Calu3 (cell line): ENCODE data around the gene SCG5. TPM values are rescaled to one million over a fixed set of nuclear protein-coding genes. Genes with fewer than 3 reads are reported as not detected.

Source experiments
- BruUV-seq: library from RNA; stranded (reverse); fragments of 400-500 nt; replicated peaks from 2 replicates; lab custom pipeline; 2021; lab: Mats Ljungman, UMichigan
- CTCF ChIA-PET: fragments of 300-600 bp; sonication (Branson Sonifier 250); formaldehyde crosslinking; loops from one replicate; lab custom pipeline; 2022; ENCODE audit warnings: antibody characterized with exemption; lab: Charles Lee
- DNase-seq: peaks from one replicate; pipeline ENCODE4 v3.0.0; 2022
- H3K27ac Mint-ChIP-seq: one replicate; pipeline ENCODE4 v1.8.0; 2022; ENCODE audit warnings: mixed read lengths; ENCODE audit not compliant: unreplicated experiment
- H3K27me3 Mint-ChIP-seq: one replicate; pipeline ENCODE4 v1.8.0; 2022; ENCODE audit warnings: mixed read lengths; ENCODE audit not compliant: unreplicated experiment
- H3K36me3 Mint-ChIP-seq: one replicate; pipeline ENCODE4 v1.8.0; 2022; ENCODE audit warnings: mild to moderate bottlenecking, moderate library complexity, mixed read lengths; ENCODE audit not compliant: insufficient read depth, unreplicated experiment
- H3K4me1 Mint-ChIP-seq: one replicate; pipeline ENCODE4 v1.8.0; 2022; ENCODE audit warnings: mild to moderate bottlenecking, low read depth, mixed read lengths; ENCODE audit not compliant: unreplicated experiment
- H3K4me3 Mint-ChIP-seq: one replicate; pipeline ENCODE4 v1.8.0; 2022; ENCODE audit warnings: mild to moderate bottlenecking, low read depth, moderate library complexity, mixed read lengths; ENCODE audit not compliant: unreplicated experiment
- H3K9me3 Mint-ChIP-seq: one replicate; pipeline ENCODE4 v1.8.0; 2022; ENCODE audit warnings: low read depth, mixed read lengths; ENCODE audit not compliant: unreplicated experiment
- intact Hi-C: fragments of 100-400 bp; cut with micrococcal nuclease; formaldehyde crosslinking; loops from one replicate; pipeline ENCODE4 v1.10.0; 2022; ENCODE audit not compliant: unreplicated experiment
- total RNA-seq: library from RNA; stranded (reverse); gene quantifications from 2 replicates; pipeline ENCODE4 v1.2.3, GENCODE V29; 2022
- TF ChIP-seq, protein P1 (sequence below): fragments of 200-600 bp; IDR thresholded peaks from one replicate; pipeline ENCODE4 v1.8.0; 2022; ENCODE audit warnings: antibody characterized with exemption; ENCODE audit not compliant: unreplicated experiment

Gene SCG5
- total RNA-seq, 1 experiment from 2014 or later: not detected

- TF ChIP-seq, protein P1, sequence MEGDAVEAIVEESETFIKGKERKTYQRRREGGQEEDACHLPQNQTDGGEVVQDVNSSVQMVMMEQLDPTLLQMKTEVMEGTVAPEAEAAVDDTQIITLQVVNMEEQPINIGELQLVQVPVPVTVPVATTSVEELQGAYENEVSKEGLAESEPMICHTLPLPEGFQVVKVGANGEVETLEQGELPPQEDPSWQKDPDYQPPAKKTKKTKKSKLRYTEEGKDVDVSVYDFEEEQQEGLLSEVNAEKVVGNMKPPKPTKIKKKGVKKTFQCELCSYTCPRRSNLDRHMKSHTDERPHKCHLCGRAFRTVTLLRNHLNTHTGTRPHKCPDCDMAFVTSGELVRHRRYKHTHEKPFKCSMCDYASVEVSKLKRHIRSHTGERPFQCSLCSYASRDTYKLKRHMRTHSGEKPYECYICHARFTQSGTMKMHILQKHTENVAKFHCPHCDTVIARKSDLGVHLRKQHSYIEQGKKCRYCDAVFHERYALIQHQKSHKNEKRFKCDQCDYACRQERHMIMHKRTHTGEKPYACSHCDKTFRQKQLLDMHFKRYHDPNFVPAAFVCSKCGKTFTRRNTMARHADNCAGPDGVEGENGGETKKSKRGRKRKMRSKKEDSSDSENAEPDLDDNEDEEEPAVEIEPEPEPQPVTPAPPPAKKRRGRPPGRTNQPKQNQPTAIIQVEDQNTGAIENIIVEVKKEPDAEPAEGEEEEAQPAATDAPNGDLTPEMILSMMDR: no peak
- H3K9me3 Mint-ChIP-seq: no peaks in the 10 kb centered on the region
- H3K4me1 Mint-ChIP-seq: no peaks in the 10 kb centered on the region
- CTCF ChIA-PET: no interaction called here
- no peak overlapping the region for H3K4me3 Mint-ChIP-seq
- H3K36me3 Mint-ChIP-seq: peaks cover 4% of the 10 kb centered on the region
- H3K27ac Mint-ChIP-seq: no peak overlapping the region
- intact Hi-C loops: no loop called here
- no peaks in the 10 kb centered on the region for H3K27me3 Mint-ChIP-seq
- no peak for DNase-seq
- no TSS peak for BruUV-seq
Measured at GRCh38 chr15:32698773-32699390, 57.4 kb downstream of the SCG5 start.

- Mint-ChIP-seq H3K4me1 (no peaks in the 10 kb centered on the region), H3K9me3 (no peaks in the 10 kb centered on the region), H3K27ac (no peak overlapping the region), H3K27me3 (no peaks in the 10 kb centered on the region), H3K4me3 (no peak overlapping the region), H3K36me3 (peaks cover 4% of the 10 kb centered on the region)
- no peak for DNase-seq
- intact Hi-C loops: no loop called here
- TF ChIP-seq, protein P1: no peak
- BruUV-seq: no TSS peak
- CTCF ChIA-PET: no interaction called here
Measured at GRCh38 chr15:32700501-32701150, 59.1 kb downstream of the SCG5 start.

DNA sequence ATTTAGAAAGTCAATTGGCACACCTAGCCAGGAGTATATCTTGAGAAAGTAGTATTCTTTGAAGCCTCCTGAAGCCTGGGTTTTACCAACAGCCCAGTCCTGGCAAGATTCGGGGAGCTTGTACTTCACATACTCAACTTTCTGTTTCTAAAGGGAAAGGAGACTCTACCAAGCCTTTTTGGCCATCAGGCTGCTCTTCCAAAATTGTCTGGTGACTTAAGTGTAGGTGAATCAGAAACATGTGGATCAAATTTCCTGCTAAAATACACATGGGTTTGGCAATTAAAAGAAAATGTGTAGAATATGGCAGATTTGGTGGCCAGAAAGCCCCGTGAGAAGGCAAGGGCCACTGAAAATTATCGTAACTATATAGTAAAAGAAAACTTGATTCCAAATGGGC lies 60.4 kb downstream of the SCG5 start:
- intact Hi-C loops: no loop called here
- Mint-ChIP-seq H3K27ac (no peak overlapping the region), H3K4me1 (no peaks in the 10 kb centered on the region), H3K36me3 (peaks cover 4% of the 10 kb centered on the region), H3K27me3 (no peaks in the 10 kb centered on the region), H3K9me3 (no peaks in the 10 kb centered on the region), H3K4me3 (no peak overlapping the region)
- BruUV-seq: no TSS peak
- DNase-seq: no peak
- TF ChIP-seq, protein P1: no peak
- CTCF ChIA-PET: no interaction called here

- no TSS peak for BruUV-seq
- no peaks in the 10 kb centered on the region for H3K9me3 Mint-ChIP-seq
- no peak for DNase-seq
- H3K4me3 Mint-ChIP-seq: no peak overlapping the region
- TF ChIP-seq, protein P1: no peak
- no peak overlapping the region for H3K27ac Mint-ChIP-seq
- intact Hi-C loops: no loop called here
- CTCF ChIA-PET: no interaction called here
- H3K4me1 Mint-ChIP-seq: no peaks in the 10 kb centered on the region
- no peaks in the 10 kb centered on the region for H3K27me3 Mint-ChIP-seq
- H3K36me3 Mint-ChIP-seq: no peaks in the 10 kb centered on the region
Measured at GRCh38 chr15:32704395-32704981, 63.0 kb downstream of the SCG5 start.
